Activated T-cell treated with anti-CD3 and anti-CD28 coated beads for 1 hour (primary cell): Measurements from ENCODE around the gene HOXC6.

Experiments
- DNase-seq: peaks from one replicate; pipeline ENCODE4 v3.0.0-alpha.2; 2020; ENCODE audit warnings: low read depth

Gene HOXC6

DNA sequence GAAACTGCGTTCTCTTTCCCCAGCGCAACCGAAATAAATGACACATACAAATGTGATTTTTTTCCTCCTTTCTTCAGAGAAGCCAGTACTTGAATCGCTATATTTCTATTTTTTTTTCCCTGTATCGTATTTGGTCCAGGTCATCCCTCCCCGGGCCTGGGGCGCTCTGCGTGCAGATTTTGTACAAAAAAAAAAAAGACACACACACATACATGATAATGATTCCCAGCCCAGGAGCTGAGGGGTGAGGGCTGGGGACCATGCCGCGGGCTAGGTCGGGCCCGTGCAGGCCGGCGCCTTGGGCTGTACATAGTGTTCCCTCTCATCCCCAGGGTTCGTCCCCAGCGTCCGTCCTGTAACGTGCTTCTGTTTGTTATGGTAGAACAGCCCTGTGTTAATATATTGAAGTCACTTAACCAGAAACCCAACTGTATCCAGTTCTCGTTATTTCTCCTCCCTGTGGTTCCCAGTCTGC is 25.3 kb upstream of the HOXC6 start:
- DNase-seq: no peak

- no peak for DNase-seq
These were observed 24.6 kb upstream of the HOXC6 start for GRCh38 chr12:54003625-54004024.

- DNase-seq: no peak
These were observed 24.0 kb upstream of the HOXC6 start for GRCh38 chr12:54004063-54004840.

- DNase-seq: no peak
These were observed 23.3 kb upstream of the HOXC6 start for GRCh38 chr12:54004841-54005530.

DNA sequence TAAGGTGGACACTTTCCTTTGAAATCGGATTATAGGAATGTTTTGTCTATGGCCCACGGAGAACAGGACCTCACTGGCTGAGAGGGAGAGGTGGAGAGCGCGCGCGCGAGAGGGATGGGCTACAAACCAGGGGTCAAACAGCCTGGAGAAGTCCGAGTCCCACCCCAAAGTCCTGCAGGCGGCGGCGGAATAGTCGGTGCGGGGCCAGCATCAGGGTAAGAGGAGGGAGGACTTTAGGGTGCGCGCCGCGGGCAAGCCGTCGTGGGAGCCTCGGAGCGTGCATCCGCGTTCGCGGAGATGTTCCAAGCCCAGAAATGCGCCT is 22.7 kb upstream of the HOXC6 start:
- DNase-seq: no peak

- peak; percentile 87 for DNase-seq
These were observed 22.2 kb upstream of the HOXC6 start for GRCh38 chr12:54005853-54006558.

DNA sequence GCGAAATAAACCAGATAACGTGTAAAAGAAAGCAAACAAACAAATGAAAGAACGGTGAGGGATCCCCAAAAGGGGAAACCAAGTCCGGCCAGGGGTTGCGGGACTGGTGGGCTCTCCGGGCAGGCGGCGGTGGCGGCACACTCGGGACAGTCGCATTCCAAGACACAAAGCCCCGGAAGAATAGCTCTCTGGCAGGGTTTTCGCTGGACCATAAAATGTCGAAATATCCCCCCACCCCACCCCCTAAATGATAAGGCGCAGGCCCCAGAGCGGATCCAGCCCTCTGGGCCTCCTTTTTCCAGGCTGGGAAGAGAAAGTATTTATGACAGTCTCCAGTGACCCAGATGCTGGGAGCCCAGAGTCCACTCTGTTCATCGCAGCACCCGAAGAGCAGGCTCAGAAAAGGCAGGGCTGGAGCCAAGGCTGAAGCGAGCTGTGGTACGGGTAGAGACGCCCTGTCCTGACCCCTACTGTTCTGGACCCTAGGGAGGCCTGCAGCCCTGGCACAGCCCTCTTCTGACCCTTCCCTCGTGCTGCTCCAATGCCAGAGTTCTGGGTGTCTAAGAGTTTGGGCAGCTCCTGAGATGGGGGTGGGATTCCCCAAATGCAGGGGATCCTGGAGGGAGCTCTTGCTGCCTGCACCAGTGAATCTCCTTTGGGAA is 21.6 kb upstream of the HOXC6 start:
- DNase-seq: no peak

DNA sequence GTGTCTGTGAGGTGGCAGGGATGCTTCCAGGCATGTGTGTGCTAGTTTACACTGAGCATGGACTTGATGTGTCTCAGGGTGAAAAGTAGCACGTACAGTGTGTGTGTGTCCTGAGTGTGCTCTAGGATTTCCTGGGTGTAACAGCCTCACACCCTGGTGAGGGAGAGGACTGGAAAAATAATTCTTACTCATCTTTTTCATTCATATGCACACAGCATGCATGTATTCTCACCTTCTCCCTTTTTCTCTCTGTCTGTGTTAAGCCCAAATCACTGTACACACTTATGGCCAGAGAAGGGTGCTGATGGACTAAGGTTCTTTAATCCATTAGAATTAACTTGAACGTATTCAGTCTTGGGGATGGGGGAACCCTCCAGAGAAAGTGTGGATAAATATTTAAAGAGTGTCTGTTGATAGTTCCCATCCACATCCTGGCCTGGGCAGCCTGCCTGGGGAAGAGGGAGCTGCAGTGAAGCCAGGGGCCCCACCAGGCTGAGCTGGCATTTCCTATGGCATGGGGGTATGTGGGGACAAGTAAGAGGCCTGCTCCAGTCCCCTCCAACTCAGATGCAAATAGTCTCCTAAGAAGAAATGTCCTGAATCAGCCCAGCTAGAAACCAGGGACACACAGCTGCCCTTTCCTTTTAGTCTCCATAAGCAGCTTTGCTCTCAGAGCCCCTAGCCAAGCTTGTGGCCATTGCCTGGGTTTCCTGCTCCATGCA is 20.5 kb upstream of the HOXC6 start:
- no peak for DNase-seq

GRCh38 chr12:54008260-54008552 is 20.0 kb upstream of the HOXC6 start:
- no peak for DNase-seq

- DNase-seq: no peak
These were observed 18.8 kb upstream of the HOXC6 start for GRCh38 chr12:54009171-54010052.

- DNase-seq: no peak
These were observed 17.9 kb upstream of the HOXC6 start for GRCh38 chr12:54010053-54010971.

GRCh38 chr12:54010972-54011664 is 17.1 kb upstream of the HOXC6 start:
- DNase-seq: no peak

- DNase-seq: no peak
These were observed 16.3 kb upstream of the HOXC6 start for GRCh38 chr12:54011665-54012532.

- no peak for DNase-seq
These were observed 15.4 kb upstream of the HOXC6 start for GRCh38 chr12:54012631-54013409.

DNA sequence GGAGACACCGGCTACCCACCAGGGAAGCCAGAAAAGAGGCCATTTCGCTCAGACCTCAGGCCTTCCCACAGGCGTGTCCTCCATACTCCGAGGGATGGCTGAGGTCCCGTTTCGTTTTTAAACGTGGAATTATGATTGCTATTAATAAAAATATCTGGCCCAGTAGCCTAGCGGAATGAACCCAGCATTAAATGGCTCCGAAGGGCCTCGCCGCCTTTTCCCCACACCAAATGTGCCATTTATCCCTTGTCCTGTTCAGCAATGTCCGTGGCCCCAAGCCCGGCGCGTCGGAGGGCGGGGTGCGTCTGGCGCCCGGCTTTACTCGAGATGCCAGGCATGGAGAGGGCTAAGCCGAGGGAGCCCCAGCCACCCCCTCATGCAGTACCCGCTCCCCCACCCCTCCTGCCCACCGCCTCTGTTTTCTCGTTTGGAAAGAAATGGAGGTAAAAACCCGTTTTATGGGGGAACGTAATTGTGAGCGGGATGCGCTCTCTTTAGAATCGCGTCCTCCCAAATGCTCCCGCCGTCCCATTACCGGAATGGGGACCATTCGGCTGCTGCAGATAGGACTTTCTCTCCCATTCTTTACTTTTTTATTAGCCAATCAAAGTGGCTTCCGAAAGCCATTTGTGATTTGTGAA is 13.7 kb upstream of the HOXC6 start:
- DNase-seq: no peak

- no peak for DNase-seq
These were observed 13.0 kb upstream of the HOXC6 start for GRCh38 chr12:54015018-54015931.
